LHCN-M2 (cell line): ENCODE results near the gene AGFG1. TPM values are rescaled to one million over a fixed set of nuclear protein-coding genes. Genes with fewer than 3 reads are reported as not detected.

Experiments
- DNase-seq: peaks from one replicate; pipeline ENCODE4 v3.0.0-alpha.2; 2012; ENCODE audit warnings: low read depth
- total RNA-seq: library from RNA; depleted of rRNA; stranded (reverse); fragments of >200 nt; gene quantifications from 2 replicates; pipeline ENCODE4 v1.2.3, GENCODE V29; 2014

AGFG1 gene
- total RNA-seq, 1 experiment from 2014 or later = 97.9 TPM

- DNase-seq = no peak
Measured at GRCh38 chr2:227461811-227462461, 10.0 kb upstream of the AGFG1 start.

GRCh38 chr2:227462462-227462951, 9.4 kb upstream of the AGFG1 start:
- DNase-seq = no peak

GRCh38 chr2:227462972-227463931, 8.7 kb upstream of the AGFG1 start:
- DNase-seq = no peak

GRCh38 chr2:227464361-227464760, 7.6 kb upstream of the AGFG1 start:
- DNase-seq = no peak

- DNase-seq = no peak
Measured at GRCh38 chr2:227464851-227465250, 7.1 kb upstream of the AGFG1 start.

GRCh38 chr2:227466887-227467600, 4.9 kb upstream of the AGFG1 start:
- no peak for DNase-seq

GRCh38 chr2:227471412-227471811, 544 bp upstream of the AGFG1 start:
- no peak for DNase-seq

GRCh38 chr2:227472265-227473121, 537 bp downstream of the AGFG1 start:
- no peak for DNase-seq

- no peak for DNase-seq
Measured at GRCh38 chr2:227473122-227473461, 1.1 kb downstream of the AGFG1 start.

GRCh38 chr2:227473806-227474205, 1.9 kb downstream of the AGFG1 start:
- no peak for DNase-seq

GRCh38 chr2:227474410-227474809, 2.5 kb downstream of the AGFG1 start:
- DNase-seq = no peak

GRCh38 chr2:227477291-227477690, 5.3 kb downstream of the AGFG1 start:
- no peak for DNase-seq

GRCh38 chr2:227479865-227480475, 8.0 kb downstream of the AGFG1 start:
- DNase-seq = peak; percentile 63

GRCh38 chr2:227480528-227480927, 8.6 kb downstream of the AGFG1 start:
- DNase-seq = no peak

- peak; percentile 50 for DNase-seq
Measured at GRCh38 chr2:227482638-227483340, 10.8 kb downstream of the AGFG1 start.

- no peak for DNase-seq
Measured at GRCh38 chr2:227485429-227485828, 13.5 kb downstream of the AGFG1 start.

GRCh38 chr2:227486688-227487087, 14.7 kb downstream of the AGFG1 start:
- DNase-seq = no peak

- no peak for DNase-seq
Measured at GRCh38 chr2:227488045-227488444, 16.1 kb downstream of the AGFG1 start.

GRCh38 chr2:227491386-227491785, 19.4 kb downstream of the AGFG1 start:
- no peak for DNase-seq

GRCh38 chr2:227493524-227493923, 21.6 kb downstream of the AGFG1 start:
- DNase-seq = no peak
